Parietal lobe (tissue), 1 donor: Measurements from ENCODE around the gene MRO. TPM values are rescaled to one million over a fixed set of nuclear protein-coding genes. Genes with fewer than 3 reads are reported as not detected.

Source experiments
- total RNA-seq: library from RNA; depleted of rRNA; stranded (reverse); fragments of >200 nt; gene quantifications from one replicate; pipeline ENCODE4 v1.2.3, GENCODE V29; 2014

The MRO gene
- 0.31 TPM for total RNA-seq

DNA sequence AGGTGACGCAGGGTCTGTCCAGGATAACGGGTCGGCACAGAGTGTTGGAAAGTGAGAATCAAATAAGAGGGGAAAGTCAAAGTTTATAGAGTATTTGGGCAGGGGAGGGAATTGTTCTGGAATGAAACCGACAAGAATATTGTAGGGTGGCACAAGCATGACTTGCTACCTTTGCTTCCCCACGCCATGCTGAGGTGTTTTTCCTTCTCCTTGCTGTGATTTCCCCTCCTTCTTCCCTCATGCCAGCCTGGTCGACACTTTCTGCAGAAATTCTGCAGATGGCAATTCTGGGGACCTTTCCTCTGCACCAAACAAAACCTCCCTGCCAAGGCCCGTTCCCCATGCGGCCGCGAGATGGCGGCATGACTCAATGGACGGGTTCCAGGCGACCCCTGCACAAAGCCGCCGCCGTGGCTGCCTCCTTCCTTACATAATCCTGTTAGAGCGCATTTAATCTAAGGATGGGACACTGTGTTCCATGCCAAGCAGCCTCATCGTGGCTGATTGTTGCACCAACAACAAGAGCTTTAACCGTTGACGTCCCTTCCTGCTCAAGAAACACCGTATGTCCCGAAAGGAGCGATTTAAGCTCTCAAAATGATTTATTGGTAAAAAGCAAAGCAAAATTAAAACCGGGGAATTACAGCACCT lies at the start of gene MRO:
Gene MRO (minus strand): TSS at position 289 of the 651 bp plus-strand sequence. CDS start 10,616 bp downstream, outside the sequence.

Other genes starting within 250 kb of the MRO start
- 112 TPM for gene ME2, start 59.1 kb upstream of the MRO start, total RNA-seq
- 15.0 TPM for gene ELAC1, start 148.0 kb upstream of the MRO start, total RNA-seq
- 128 TPM for gene SMAD4, start 210.2 kb upstream of the MRO start, total RNA-seq